GM06990 (cell line): ENCODE results near the gene CROCC.
A peak's percentile ranks its signal among the peaks of the same experiment; 100 is the strongest.
"Not testable (repeated sequence)": the region's sequence is repeated elsewhere in the genome, so short reads cannot be mapped to it uniquely, and the experiment has no call there.

Source experiments
- DNase-seq: peaks from one replicate; pipeline ENCODE4 v3.0.0-alpha.2; 2011; ENCODE audit not compliant: insufficient read length; ENCODE audit errors: extremely low read depth
- H3K27me3 ChIP-seq: replicated peaks from 2 replicates; pipeline ENCODE4 v1.6.0; 2011; ENCODE audit warnings: low read length; ENCODE audit not compliant: control insufficient read depth, insufficient read depth
- H3K36me3 ChIP-seq: 2 replicates; pipeline ENCODE4 v1.5.1; 2011; ENCODE audit warnings: low read length; ENCODE audit not compliant: control insufficient read depth, insufficient read depth
- H3K4me3 ChIP-seq: replicated peaks from 2 replicates; pipeline ENCODE4 v1.5.1; 2011; ENCODE audit warnings: low read depth, mild to moderate bottlenecking, control low read depth, low read length
- CTCF ChIP-seq: IDR thresholded peaks from 2 replicates; pipeline ENCODE4 v1.5.1; 2011; ENCODE audit warnings: low read length, control low read depth, mild to moderate bottlenecking, inconsistent platforms; ENCODE audit not compliant: insufficient read depth, poor library complexity, severe bottlenecking

The CROCC gene

DNA sequence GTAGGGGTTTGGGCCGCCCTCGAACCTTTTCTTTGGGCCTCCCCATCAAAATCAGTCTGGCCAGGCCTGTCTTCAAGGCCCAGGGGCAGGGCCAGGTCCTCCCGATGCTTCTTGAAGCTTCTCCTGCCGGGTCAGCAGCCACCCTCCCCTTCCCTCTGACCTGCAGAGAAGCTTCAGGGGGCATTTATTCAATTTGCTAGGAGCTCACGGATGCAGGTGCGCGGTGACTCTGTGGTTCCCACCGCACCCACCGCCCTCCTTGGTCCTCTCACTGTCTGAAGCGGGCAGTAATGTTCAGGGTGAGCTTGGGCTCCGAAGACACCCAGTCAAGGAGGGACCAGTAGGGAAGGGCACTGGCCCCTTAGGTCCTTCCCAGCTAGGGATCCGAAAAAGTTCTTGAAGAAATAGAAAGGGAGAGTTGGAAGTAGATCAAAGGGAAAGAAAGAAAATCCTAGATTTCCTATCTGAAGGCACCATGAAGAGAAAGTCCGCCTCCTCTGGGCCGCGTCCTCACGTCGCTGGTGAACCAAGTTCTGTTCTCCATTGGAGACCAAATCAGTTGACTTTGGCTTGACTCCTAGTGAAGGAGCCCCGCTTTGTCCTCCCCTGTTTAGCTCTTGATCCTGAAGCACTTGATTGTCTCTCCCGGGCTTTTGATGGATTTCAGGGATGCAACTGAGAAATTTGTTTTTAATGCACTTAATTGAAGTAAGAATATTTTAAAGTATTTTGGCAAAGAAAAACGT is 34.7 kb upstream of the CROCC start:
- H3K27me3 ChIP-seq, result peaks cover 3% of the 10 kb centered on the region
- DNase-seq, result no peak
- H3K4me3 ChIP-seq, result no peak overlapping the region
- H3K36me3 ChIP-seq, result no peaks in the 10 kb centered on the region
- no peak for TF ChIP-seq CTCF

GRCh38 chr1:16888860-16889816 is 32.6 kb upstream of the CROCC start:
- DNase-seq, result peak; percentile 31
- H3K27me3 ChIP-seq, result peaks cover 3% of the 10 kb centered on the region
- H3K4me3 ChIP-seq, result peak overlapping the region; percentile 27
- no peaks in the 10 kb centered on the region for H3K36me3 ChIP-seq
- peak; percentile 17 for TF ChIP-seq CTCF

DNA sequence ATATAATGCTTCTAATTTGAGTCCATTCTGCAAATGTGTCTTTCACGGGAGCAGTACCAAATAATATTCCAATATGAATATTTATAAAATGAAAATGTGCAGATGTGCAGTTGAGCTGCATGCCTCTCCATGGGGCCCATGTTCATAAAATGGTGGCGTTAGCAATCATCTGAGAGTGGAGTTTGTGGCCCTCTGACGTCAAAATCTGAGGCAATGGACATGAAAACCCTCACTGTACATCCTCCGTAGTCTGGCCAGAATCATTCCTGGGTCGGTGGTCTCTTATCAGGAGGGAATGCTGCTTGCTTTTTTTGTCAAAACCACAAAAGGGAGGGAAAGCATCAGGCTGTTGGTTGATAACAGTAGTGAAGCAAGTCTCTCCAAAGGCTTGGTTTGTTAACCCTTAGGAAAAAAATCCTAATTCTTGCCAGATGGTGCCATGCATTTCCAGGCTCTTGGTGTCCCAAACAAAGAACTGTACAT is 31.2 kb upstream of the CROCC start:
- H3K27me3 ChIP-seq, H3K36me3 ChIP-seq, H3K4me3 ChIP-seq, DNase-seq: not testable (repeated sequence)

GRCh38 chr1:16891057-16891456 is 30.7 kb upstream of the CROCC start:
- DNase-seq, H3K4me3 ChIP-seq, H3K27me3 ChIP-seq, H3K36me3 ChIP-seq: not testable (repeated sequence)

DNA sequence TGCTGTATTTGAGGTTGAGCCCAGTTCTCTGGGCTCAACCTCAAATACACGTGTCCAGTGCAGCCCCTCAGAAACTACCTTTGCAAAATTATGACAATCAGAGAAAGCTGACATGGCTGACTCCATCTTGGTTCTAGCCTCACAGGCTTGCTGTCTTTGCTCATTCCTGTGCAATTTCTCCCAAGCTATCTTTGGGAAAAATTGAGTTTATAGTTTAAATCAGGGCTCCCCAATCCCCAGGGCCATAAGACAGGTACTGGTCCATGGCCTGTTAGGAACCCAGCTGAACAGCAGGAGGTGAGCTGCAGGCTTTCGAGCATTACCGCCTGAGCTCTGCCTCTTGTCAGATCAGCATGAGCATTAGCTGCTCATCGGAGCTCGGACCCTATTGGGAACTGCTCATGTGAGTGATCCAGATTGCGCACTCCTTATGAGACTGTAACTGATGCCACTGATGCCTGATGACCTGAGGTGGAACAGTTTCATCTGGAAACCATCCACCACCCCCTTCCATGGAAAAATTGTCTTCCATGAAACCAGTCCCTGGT is 28.7 kb upstream of the CROCC start:
- H3K27me3 ChIP-seq, H3K4me3 ChIP-seq, DNase-seq, H3K36me3 ChIP-seq: not testable (repeated sequence)

DNA sequence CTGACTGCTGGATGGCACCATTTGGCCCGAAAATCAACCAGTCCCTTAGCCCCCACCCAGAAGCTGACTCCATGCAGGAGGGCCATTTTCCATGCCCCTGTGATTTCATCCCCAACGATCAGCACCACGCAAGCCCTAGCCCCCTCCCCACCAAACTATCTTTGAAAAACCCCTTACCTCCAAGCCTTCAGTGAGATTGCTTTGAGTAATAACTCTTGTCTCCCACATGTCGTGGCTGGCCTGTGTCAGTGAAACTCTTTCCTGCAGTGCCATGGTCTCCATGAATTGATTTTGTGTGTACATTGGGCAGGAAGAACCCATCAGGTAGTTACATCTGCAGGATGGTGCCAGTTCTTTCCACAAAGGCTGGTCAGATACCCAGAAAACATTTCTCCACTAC is 27.9 kb upstream of the CROCC start:
- not testable (repeated sequence) for DNase-seq, H3K36me3 ChIP-seq, H3K27me3 ChIP-seq, H3K4me3 ChIP-seq

DNA sequence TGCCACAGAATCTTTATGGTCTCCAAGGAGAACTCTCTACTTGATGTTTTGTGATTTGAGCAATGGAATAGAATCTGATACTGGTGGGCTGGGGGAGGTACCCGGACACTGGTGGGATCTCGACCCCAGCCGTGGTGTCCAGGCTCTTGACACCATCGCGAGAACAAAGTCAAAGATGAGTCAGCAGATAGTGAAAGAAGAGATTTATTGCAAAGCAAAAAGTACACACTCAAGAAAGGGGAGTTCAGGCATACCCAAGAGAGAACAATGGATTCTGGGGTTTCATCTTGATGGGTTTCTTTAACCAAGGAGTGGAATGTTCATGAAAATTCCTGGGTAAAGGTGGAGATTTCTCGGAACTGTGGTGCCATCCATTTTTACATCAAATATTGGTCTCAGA is 27.4 kb upstream of the CROCC start:
- H3K27me3 ChIP-seq, H3K4me3 ChIP-seq, DNase-seq, H3K36me3 ChIP-seq: not testable (repeated sequence)

- H3K27me3 ChIP-seq, H3K36me3 ChIP-seq, DNase-seq: not testable (repeated sequence)
- peak overlapping the region; percentile 12 for H3K4me3 ChIP-seq
Observed at GRCh38 chr1:16895233-16895597, 26.5 kb upstream of the CROCC start.

GRCh38 chr1:16895598-16896315 is 26.0 kb upstream of the CROCC start, which contains the start of gene RNU1-2:
TSS of gene RNU1-2 (plus strand) at chr1:16895980.
- DNase-seq, result peak; percentile 88
- H3K4me3 ChIP-seq, result peak within 1 kb of the TSS; percentile 46
- H3K36me3 ChIP-seq, H3K27me3 ChIP-seq: not testable (repeated sequence)

GRCh38 chr1:16896316-16897055 is 25.2 kb upstream of the CROCC start:
- H3K27me3 ChIP-seq, H3K36me3 ChIP-seq, H3K4me3 ChIP-seq: not testable (repeated sequence)
- peak; percentile 92 for DNase-seq

DNA sequence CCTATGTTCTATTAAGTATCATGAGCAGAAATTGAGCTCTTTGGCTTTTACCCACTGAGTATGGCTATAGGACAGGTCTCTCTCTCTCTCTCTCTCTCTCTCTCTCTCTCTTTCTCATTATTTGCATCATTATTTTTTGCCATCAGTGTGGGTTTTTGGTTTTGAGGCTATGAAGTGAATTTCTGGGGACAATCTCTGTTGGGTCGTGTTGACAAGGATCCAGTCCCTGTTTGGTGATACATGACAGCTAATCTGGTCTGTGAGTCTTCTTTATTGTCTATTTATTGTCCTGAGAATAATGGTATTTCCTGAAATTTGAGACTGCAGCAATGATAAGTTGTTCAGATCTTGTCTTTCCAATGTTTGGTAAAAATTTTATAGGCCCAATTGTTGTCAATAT is 24.1 kb upstream of the CROCC start:
- not testable (repeated sequence) for H3K27me3 ChIP-seq, H3K4me3 ChIP-seq, DNase-seq, H3K36me3 ChIP-seq
